ENCODE measurements around the gene ZAP70. TPM values are rescaled to one million over a fixed set of nuclear protein-coding genes. Genes with fewer than 3 reads are reported as not detected.

ZAP70 gene
- 0.07 TPM in 1 of 2 replicates, not detected in the other for total RNA-seq

DNA sequence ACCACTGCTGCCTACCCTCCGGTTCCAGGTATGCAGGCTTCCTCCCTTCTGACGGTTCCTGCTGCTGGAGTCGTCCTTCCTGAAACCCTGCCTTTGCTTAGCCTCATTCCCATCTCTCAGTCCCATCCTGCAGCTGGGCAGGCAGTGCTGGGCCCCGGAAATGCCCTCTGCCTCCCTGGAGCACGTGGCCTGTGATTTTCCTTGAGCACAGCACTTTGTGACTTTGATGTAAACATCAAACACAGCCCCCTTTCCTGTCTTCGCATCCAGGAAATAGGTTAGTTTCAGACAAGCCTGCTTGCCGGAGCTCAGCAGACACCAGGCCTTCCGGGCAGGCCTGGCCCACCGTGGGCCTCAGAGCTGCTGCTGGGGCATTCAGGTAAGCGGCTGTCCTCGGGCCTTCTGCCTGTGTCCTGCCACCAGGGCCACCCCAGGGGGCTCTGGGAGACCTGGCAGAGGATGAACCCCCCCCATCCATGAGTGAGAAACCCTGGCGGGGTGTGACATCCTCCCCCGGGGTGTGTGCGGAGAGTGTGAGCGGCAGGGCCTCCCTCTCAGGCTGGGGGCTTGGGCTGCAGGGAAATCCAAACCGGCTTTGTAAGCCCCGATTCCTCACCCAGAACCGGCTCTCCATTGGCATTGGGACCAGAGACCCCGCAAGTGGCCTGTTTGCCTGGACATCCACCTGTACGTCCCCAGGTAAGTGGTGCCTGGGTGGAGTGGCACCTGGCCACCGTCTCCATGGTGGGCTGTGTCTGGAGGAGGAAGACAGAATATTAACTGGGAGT is at the start of gene ZAP70:
TSS of gene ZAP70 (plus strand) at position 281 of the 788 bp plus-strand sequence. CDS start 10,461 bp downstream, outside the sequence.

DNA sequence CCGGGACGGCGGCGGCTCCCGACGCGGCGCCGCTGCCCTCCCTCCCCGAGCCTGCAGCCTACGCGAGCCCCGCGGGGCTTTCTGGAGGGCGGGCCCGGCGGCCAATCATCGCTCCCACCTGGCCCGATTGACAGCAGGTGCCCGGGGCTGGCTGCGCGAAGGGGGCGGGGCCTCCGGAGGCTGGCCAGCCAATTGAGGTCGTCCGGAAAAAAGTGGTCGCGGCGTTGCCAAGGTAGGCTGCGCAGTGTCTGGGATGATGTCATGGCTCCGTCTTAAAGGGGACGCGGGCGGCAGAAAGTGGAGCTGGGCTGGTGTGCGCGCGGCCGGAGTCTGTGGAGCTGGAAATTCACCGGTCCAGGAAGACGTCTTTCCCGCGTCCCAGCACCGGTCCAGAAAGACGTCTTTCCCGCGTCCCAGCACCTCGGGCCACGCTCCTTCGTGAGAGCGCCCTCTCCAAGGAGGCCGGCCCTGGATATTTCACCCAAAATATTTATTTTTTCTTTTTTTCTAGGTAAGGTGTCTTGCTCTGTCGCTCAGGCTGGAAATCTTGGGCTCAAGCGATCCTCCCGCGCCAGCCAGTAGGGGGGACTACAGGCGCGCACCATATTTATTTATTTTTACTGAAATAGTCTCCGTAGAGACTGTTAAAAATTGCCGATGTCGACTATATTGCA is 49.3 kb upstream of the ZAP70 start, which contains the start of gene ACTR1B:
TSS of gene ACTR1B (minus strand) at position 83 of the 674 bp plus-strand sequence. CDS start 154 bp downstream, outside the sequence.

DNA sequence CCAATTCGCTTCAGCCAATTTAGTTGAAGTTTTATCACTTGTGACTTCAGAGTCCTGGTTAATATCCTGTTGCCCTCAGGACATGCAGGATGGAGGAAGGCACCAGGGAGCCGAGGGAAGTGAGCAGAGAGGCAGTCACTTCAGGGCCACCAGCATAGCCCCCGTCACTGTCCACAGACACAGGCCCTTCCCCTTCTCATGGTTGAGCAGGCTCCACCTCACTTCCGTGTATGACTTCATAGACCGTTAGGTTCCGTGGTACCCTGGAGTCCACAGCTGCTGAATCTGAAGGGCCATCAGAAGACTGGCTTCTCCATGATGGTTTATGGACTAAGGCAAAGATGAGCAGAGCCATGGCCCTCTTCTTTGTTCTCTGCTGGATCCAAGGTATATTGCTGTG is 43.9 kb upstream of the ZAP70 start, which contains the start of gene C2orf92:
TSS of gene C2orf92 (plus strand) at position 266 of the 400 bp plus-strand sequence. CDS start at position 342, 76 bp downstream.

Other genes with a start within 250 kb of the ZAP70 start
- gene ANKRD36B, start 123.7 kb upstream of the ZAP70 start, total RNA-seq = 5.8 and 23.4 TPM in 2 replicates
- 231 and 435 TPM in 2 replicates for gene COX5B, start 67.5 kb upstream of the ZAP70 start, total RNA-seq
- gene ACTR1B, start 49.5 kb upstream of the ZAP70 start, total RNA-seq = 28.4 and 37.8 TPM in 2 replicates
- gene C2orf92, start 43.9 kb upstream of the ZAP70 start, total RNA-seq = 1.0 and 3.1 TPM in 2 replicates

Data from nasal cavity respiratory epithelium epithelial cell of viscerocranial mucosa (primary cell).